NCI-H69 (cell line): ENCODE measurements around the gene KRT36.

Experiments
- DNase-seq: peaks from one replicate; lab custom pipeline; 2025; lab: John Stamatoyannopoulos, UW

KRT36 gene

GRCh38 chr17:41439375-41439774, 50.3 kb downstream of the KRT36 start:
- no peak for DNase-seq

GRCh38 chr17:41437769-41438168, 51.9 kb downstream of the KRT36 start:
- no peak for DNase-seq

- no peak for DNase-seq
These were observed 52.5 kb downstream of the KRT36 start for GRCh38 chr17:41437254-41437653.
